ENCODE data around the gene CORO2A.
A peak's percentile ranks its signal among the peaks of the same experiment; 100 is the strongest.

CORO2A gene

DNA sequence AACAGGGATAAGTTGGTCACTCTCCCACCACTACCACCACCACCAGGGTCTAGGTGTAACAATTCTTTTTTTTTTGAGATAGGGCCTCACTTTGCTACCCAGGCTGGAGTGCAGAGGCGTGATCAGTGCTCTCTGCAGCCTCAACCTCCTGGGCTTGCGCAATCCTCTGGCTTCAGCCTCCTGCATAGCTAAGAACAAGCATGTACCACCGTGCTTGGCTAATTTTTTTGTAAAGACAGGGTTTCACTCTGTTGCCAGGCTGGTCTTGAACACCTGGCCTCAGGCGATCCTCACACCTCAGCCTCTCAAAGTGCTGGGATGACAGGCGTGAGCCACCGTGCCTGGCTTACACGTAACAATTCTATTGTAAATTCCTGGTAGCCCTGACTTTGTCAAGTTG is 27.5 kb downstream of the CORO2A start:
- no peak for DNase-seq

DNA sequence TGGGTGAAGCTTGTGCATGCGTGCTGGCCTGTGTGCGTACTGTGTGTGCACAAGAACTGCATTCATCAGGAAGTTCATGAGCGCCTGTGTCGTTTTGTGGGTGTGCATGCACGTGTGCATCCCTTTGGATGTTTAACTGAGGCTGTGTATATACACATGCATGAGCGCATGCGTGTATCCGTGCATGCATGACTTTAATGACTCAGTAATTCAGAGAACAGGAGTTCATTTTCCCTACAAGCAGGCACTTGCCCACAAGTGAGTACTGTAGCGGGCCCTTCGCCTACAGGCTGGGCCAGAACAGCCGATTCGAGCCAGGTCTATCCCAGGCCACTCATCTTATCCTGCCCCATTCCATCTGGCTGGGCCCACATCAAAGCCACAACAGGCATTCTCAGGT is 29.8 kb downstream of the CORO2A start:
- no peak for DNase-seq

DNA sequence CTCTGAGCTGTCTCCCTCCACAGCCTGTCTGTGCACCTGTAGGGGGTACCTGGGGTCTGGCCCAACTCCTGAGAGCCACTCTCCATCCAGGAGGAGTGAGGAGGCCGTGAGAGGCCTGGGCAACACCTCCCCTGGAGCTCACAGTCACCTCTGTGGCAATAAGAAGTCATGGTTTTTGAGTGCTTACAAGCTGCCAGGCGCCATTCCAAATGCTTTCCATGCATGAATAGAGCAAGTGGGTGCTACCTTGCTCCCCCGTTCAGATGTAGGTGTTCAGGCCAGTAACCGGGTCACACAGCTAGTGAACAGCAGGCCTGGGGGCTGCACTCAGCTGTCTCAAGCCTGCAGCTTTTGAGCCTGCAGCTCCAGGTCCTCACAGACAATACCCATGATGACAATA is 30.6 kb downstream of the CORO2A start:
- no peak for DNase-seq

- no peak for DNase-seq
Observed at GRCh38 chr9:98159790-98160189, 32.6 kb downstream of the CORO2A start.

- DNase-seq, result no peak
Observed at GRCh38 chr9:98159301-98159700, 33.1 kb downstream of the CORO2A start.

DNA sequence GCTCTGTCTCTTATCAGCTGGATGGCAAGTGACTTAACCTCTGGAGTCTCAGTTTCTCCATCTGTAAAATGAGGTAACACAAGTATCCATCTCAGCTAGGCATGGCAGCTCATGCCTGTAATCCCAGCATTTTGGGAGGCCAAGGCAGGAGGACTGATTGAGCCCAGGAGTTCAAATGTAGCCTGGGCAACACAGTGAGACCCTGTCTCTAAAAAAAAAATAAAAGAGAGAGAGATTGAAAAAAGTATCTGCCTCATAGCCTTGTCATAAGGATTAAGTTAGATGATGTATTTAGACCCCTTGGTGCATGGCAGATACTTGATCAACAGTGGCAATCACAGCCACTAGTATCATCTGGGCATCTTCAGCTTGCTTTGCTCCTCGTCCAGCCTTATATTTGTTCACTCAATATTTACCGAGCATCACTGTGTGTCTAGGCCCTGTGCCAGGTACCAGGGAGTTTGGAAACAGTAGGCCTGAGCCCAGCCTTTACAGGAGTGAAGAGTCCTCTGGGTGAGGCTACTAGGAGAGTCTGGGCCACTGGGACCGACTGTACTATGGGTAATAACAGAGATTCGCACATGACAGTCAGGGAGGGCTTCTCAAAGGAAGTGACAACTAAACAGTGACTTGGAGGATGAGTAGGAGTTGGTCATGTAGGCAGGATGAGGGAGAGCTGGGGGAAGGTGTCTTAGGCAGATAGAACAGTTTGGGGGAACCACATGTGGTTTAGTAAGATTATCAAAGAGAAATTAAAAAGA is 34.2 kb downstream of the CORO2A start:
- no peak for DNase-seq

- DNase-seq, result no peak
Observed at GRCh38 chr9:98157372-98157771, 35.1 kb downstream of the CORO2A start.

- DNase-seq, result no peak
Observed at GRCh38 chr9:98154678-98155077, 37.8 kb downstream of the CORO2A start.

DNA sequence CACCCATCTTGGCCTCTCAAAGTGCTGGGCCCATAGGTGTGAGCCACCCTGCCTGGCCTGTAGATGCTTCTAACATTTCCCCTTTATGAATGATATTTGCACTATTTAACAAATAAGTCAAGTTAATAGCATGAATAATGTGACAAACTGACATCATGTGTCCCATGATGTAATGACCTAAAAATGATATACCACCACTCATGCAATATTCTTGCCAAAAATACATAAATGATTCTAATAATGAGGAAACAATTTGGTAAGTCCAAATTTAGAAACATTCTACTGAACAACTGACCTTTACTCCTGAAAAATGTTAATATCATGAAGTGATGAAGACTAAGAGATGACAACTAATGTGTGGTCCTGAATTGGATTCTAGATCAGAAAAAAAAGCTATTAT is 39.9 kb downstream of the CORO2A start:
- no peak for DNase-seq

DNA sequence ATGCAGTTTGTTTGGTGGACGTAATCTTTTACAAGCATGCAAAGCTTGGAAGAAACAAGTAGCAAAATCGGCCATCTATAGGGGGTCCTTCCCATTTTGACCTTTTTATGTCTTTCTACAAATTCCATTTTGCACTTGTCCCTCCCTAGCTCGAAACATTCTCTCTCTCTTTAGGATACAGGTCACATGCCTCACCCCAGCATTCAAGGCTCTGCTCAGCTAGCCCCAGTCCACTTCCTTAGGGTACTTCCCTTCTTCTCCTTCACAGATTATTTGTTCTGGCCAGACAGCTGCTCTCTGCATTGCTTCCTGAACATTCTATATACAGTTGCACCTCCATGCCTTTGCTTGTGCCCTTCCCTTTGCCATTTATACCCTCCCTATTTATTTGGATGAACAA is 41.7 kb downstream of the CORO2A start:
- DNase-seq, result no peak

DNA sequence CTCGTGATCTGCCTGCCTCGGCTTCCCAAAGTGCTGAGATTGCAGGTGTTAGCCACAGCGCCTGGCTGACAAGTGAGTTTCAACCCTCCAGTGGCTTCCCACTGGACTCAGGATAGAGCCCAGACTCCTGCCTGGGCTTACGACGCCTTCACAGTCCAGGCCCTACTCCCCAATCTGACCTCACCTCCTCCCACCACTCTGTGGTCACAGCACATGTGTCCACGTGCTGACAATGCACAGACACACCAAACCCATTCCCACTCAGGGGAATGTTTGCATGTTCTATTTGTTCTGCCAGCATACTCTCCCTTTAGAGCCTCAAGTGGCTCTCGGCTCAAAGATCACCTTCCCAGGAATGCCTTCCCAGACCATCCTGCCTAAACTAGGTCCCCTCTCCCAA is 42.3 kb downstream of the CORO2A start:
- DNase-seq, result no peak

- DNase-seq, result no peak
Observed at GRCh38 chr9:98149422-98149821, 43.0 kb downstream of the CORO2A start.

DNA sequence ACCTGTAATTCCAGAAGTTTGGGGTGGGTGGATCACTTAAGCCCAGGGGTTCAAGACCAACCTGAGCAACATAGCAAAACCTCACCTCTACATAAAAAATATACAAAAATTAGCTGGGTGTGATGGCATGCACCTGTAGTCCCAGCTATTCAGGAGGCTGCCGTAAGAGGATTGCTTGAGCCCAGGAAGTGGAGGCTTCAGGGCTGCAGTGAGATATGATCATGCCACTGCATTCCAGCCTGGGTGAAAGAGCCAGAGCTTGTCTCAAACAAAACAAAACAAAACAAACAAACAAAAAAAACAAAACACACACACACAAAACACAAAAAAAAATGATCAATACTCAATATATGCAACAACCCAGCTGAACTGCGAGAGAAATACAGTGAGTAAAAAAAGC is 44.0 kb downstream of the CORO2A start:
- DNase-seq, result no peak

DNA sequence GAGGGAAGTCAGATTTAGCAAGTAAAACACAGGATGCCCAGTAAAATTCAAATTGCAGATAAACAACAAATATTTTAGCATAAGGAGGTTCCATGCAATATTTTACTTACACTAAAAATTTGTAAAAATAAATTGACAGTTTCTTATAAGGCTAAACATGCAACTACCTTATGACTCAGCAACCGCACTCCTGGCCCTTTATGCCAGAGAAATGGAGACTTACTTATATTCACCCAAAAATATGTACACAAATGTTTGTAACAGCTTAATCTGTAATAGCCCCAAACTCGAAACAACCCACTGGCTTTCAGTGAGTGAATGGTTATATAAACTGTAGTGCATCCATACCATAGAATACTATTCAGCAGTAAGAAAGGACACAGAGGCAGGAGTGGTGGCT is 44.9 kb downstream of the CORO2A start:
- no peak for DNase-seq

GRCh38 chr9:98146101-98146991 is 46.1 kb downstream of the CORO2A start:
- peak in 1 of 2 donors; percentile 5 for DNase-seq

GRCh38 chr9:98144631-98145030 is 47.8 kb downstream of the CORO2A start:
- no peak for DNase-seq

DNA sequence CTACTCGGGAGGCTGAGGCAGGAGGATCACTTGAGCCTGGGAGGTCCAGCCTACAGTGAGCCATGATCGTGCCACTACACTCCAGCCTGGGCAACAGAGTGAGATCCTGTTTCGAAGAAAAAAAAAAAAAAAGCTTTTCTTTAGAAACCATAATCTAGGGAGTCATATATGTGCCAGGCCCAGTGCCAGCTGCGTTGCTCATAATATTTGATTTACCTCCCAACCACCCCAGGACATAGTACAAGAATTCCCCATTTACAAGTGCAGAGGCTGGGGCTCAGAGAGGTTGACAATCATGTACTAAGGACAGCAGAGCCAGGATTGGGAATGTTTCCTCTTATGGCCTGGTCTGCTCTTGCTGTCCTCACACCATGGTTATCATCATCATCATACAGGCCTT is 48.4 kb downstream of the CORO2A start:
- no peak for DNase-seq

- DNase-seq, result no peak
Observed at GRCh38 chr9:98142925-98143481, 49.4 kb downstream of the CORO2A start.

- DNase-seq, result no peak
Observed at GRCh38 chr9:98142182-98142907, 50.1 kb downstream of the CORO2A start.

- no peak for DNase-seq
Observed at GRCh38 chr9:98140503-98140902, 51.9 kb downstream of the CORO2A start.

DNA sequence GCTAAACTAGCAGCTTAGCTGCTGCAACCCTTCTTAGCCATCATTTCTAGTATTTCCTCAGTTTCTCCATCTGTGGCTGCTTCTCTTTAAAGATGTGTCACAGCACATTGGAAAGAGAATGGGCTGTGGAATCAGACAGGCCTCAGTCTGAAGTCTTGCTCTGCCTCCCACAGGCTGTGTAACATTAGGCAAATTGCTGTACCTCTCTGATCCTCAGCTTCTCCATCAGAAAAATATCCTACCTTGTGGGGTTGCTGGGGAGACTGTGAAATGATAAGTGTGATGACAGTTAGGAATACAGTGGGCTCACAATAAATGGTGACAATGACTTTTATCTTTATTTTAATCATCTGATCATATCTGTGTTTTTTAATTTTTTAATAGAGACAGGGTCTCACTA is 55.9 kb downstream of the CORO2A start:
- DNase-seq, result no peak

GRCh38 chr9:98135938-98136337 is 56.5 kb downstream of the CORO2A start:
- DNase-seq, result no peak

GRCh38 chr9:98135558-98135934 is 56.9 kb downstream of the CORO2A start:
- DNase-seq, result no peak
